Measurements from ENCODE around the gene LSMEM2. TPM values are rescaled to one million over a fixed set of nuclear protein-coding genes. Genes with fewer than 3 reads are reported as not detected.

The LSMEM2 gene
- total RNA-seq, 1 experiment from 2014 or later: not detected

- POLR2A ChIA-PET (ENCODE audit: low non-redundant PET): no interaction called here
- DNase-seq (ENCODE audit: low spot score): no peak
- CTCF ChIA-PET: no interaction called here
These were observed 8.4 kb downstream of the LSMEM2 start for GRCh38 chr3:50287262-50287661.

GRCh38 chr3:50288387-50289007, 9.6 kb downstream of the LSMEM2 start:
- POLR2A ChIA-PET (ENCODE audit: low non-redundant PET): no interaction called here
- BruUV-seq (replicated peaks): no TSS peak
- Histone ChIP-seq H3K9me3 (ENCODE audit: low read depth, low read length, poor library complexity, severe bottlenecking) (no peaks in the 10 kb centered on the region), H3K36me3 (ENCODE audit: insufficient read depth, low read length, poor library complexity, severe bottlenecking) (peaks cover 17% of the 10 kb centered on the region), H3K27ac (ENCODE audit: low read depth, low read length, poor library complexity, severe bottlenecking) (no peak overlapping the region), H3K4me3 (ENCODE audit: low read depth, low read length, poor library complexity, severe bottlenecking) (no peak overlapping the region), H3K27me3 (replicated peaks; ENCODE audit: insufficient read depth, low read depth, low read length, poor library complexity) (no peaks in the 10 kb centered on the region), H3K4me1 (ENCODE audit: insufficient read depth, low read length, poor library complexity, severe bottlenecking) (no peaks in the 10 kb centered on the region)
- CTCF ChIA-PET: no interaction called here
- no peak for DNase-seq (ENCODE audit: low spot score)
- TF ChIP-seq CTCF (conservative IDR thresholded peaks at IDR 0.05; ENCODE audit: low read depth, low read length): no peak
- no peak for TF ChIP-seq EZH2 (IDR thresholded peaks at IDR 0.05; ENCODE audit: borderline replicate concordance, low read depth, low read length, poor library complexity, severe bottlenecking)
- intact Hi-C loops (cut with micrococcal nuclease; ENCODE audit: unreplicated experiment): no loop called here

More at GRCh38 chr3:50287262-50287661, 8.4 kb downstream of the LSMEM2 start:
- Histone ChIP-seq H3K27me3 (replicated peaks; ENCODE audit: insufficient read depth, low read depth, low read length, poor library complexity) (no peaks in the 10 kb centered on the region), H3K4me1 (ENCODE audit: insufficient read depth, low read length, poor library complexity, severe bottlenecking) (no peaks in the 10 kb centered on the region), H3K4me3 (ENCODE audit: low read depth, low read length, poor library complexity, severe bottlenecking) (no peak overlapping the region), H3K27ac (ENCODE audit: low read depth, low read length, poor library complexity, severe bottlenecking) (no peak overlapping the region), H3K9me3 (ENCODE audit: low read depth, low read length, poor library complexity, severe bottlenecking) (no peaks in the 10 kb centered on the region), H3K36me3 (ENCODE audit: insufficient read depth, low read length, poor library complexity, severe bottlenecking) (peaks cover 17% of the 10 kb centered on the region)
- no peak for TF ChIP-seq EZH2 (IDR thresholded peaks at IDR 0.05; ENCODE audit: borderline replicate concordance, low read depth, low read length, poor library complexity, severe bottlenecking)
- TF ChIP-seq CTCF (conservative IDR thresholded peaks at IDR 0.05; ENCODE audit: low read depth, low read length): no peak
- BruUV-seq (replicated peaks): no TSS peak
- intact Hi-C loops (cut with micrococcal nuclease; ENCODE audit: unreplicated experiment): no loop called here

- TF ChIP-seq CTCF (conservative IDR thresholded peaks at IDR 0.05; ENCODE audit: low read depth, low read length) (no peak), EZH2 (IDR thresholded peaks at IDR 0.05; ENCODE audit: borderline replicate concordance, low read depth, low read length, poor library complexity, severe bottlenecking) (no peak)
- no TSS peak for BruUV-seq (replicated peaks)
- ChIA-PET CTCF (no interaction called here), POLR2A (ENCODE audit: low non-redundant PET) (no interaction called here)
- Histone ChIP-seq H3K36me3 (ENCODE audit: insufficient read depth, low read length, poor library complexity, severe bottlenecking) (peaks cover 17% of the 10 kb centered on the region), H3K4me3 (ENCODE audit: low read depth, low read length, poor library complexity, severe bottlenecking) (no peak overlapping the region), H3K27ac (ENCODE audit: low read depth, low read length, poor library complexity, severe bottlenecking) (no peak overlapping the region), H3K9me3 (ENCODE audit: low read depth, low read length, poor library complexity, severe bottlenecking) (no peaks in the 10 kb centered on the region), H3K27me3 (replicated peaks; ENCODE audit: insufficient read depth, low read depth, low read length, poor library complexity) (no peaks in the 10 kb centered on the region), H3K4me1 (ENCODE audit: insufficient read depth, low read length, poor library complexity, severe bottlenecking) (no peaks in the 10 kb centered on the region)
- no peak for DNase-seq (ENCODE audit: low spot score)
- intact Hi-C loops (cut with micrococcal nuclease; ENCODE audit: unreplicated experiment): no loop called here
These were observed 10.2 kb downstream of the LSMEM2 start for GRCh38 chr3:50289130-50289529.

All from A673 (cell line).